GM15510 (cell line): ENCODE data around the gene GLRA1.

Source experiments
- POLR2A ChIP-seq: IDR thresholded peaks from 3 replicates; pipeline ENCODE4 v1.6.1; 2011; ENCODE audit warnings: borderline replicate concordance; ENCODE audit not compliant: insufficient read length; ENCODE audit errors: extremely low read depth

Gene GLRA1

DNA sequence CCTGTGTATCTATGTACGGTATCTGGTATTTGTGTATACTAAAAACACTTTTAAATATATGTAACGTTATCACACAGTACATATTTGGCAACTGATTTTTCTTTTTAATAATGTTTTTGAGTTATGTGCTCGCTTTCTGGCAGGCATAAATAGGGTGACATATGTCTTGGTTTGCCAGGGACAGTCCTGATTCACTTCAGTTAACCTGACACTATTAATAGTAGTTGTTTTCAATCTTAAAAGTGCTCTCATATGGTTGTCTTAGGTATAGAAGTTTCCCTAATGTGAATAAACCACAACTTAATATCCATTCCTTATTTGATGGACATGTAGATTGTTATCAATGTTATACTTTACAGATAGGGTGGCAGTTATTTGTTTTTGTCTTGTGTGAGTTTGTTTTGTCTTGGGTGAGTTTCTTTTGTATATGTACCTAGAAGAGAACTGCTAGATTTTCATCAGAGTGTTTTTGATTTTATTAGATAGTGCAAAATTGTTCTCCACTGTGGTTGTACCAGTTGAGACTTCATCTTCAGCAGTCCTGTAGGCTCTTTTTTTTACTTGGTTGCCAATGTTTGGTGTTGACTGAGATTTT lies 145.0 kb downstream of the GLRA1 start:
- no peak for TF ChIP-seq POLR2A

DNA sequence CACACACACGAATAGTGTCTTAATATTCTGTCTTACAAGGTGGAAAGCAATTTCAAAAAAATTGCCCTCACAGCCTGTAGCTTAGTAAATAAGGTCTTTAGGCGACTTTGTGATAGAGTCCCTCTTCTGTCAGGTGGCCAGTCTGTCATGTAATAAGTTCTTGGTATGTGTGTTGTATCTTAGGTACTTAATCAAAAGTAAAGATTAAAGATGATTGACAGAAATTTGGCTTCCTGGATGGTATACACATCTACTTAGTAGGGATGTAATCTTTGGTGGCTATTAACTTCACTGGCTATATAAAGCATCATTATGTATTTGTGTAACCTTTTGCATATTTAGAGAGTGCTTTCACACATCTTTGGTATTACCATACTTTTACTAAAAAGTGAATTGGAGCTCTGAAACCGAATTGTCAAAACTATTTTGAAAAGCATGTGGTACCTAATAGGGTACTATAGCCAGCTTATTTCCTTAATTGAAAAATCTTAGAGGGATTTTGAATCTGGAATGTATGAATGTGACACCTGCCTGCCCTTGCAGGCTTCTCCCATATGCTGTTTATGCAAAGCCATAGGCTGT lies 149.5 kb downstream of the GLRA1 start:
- TF ChIP-seq POLR2A = no peak

DNA sequence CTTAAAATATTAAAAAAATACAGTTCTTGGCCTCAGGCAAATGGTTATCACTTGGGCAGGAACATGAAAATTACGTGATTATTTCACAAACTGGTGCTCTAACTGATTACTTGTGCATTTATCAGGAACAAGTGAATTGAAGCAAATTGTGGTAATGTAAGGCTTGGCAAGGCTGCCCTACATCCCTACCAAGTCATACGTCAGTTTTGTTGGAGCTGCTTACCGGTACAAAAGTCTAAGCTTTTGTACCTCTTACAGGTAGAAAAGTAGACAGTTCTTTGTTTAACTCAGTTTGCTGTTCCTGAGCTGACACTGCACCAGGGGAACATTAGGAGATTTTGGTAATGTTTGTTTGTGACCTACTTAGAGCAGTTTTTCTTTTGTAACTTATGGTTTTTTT lies 150.7 kb downstream of the GLRA1 start:
- TF ChIP-seq POLR2A = no peak

DNA sequence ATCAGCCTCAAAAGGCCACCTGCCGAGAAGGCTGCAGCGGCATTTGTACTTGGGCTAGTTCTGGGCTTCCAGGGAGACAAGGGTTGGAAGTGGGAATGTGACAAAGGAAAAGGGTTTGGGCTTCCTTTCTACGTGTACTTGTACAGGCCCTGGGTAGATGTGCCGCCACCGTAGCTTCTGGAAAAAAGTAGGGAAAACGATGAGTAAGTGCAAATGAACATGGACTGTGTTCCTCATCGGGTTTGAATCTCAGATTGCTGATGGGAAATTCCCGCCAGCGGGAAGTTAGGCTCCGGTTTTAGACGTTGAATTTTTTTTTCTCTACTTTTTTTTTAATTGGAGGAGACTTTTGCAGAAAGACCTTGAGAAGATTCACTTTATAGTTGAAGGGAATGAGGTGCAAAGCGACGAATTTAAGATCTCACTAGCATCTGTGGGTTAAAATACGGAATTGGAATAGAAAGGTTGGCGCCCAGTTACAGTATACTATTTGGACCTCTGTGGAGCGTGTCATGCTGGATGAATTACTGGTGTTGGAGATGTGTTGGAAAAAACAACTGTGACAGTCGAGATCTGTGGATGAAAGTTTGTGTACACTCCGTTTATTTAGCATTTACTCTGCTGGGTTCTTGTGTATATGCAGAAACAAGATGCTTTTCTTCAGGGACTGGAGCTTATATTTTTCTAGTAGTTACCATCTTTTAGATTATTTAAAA lies 151.6 kb downstream of the GLRA1 start:
- no peak for TF ChIP-seq POLR2A
